GM12878 (cell line): ENCODE data around the gene IL36A.

Experiments
- BACH1 ChIP-seq: fragments of 450-650 bp; IDR thresholded peaks from 2 replicates; pipeline ENCODE4 v1.6.1; 2017; ENCODE audit warnings: mild to moderate bottlenecking, borderline replicate concordance
- CBFB ChIP-seq: IDR thresholded peaks from 2 replicates; pipeline ENCODE4 v1.6.1; 2016; ENCODE audit warnings: antibody characterized with exemption, low read depth
- CHD1 ChIP-seq: IDR thresholded peaks from 2 replicates; pipeline ENCODE4 v1.6.1; 2012; ENCODE audit warnings: low read depth, low read length, improper control_type of control experiment
- CREB1 ChIP-seq: IDR thresholded peaks from 2 replicates; pipeline ENCODE4 v1.6.1; 2012; ENCODE audit warnings: low read depth, mild to moderate bottlenecking, inconsistent platforms
- CTCF ChIP-seq, 3 experiments: IDR thresholded peaks in 2 of 3; conservative IDR thresholded peaks in 1 of 3; 2 replicates each; pipeline ENCODE4 v1.5.1; 2011; ENCODE audit warnings: low read depth in 3 of 3, low read length in 3 of 3, mild to moderate bottlenecking in 3 of 3, control low read depth in 2 of 3, moderate library complexity in 2 of 3, inconsistent platforms in 1 of 3, mixed read lengths in 1 of 3; ENCODE audit not compliant: control insufficient read depth in 2 of 3, insufficient read depth in 1 of 3; ENCODE audit errors: extremely low read depth in 1 of 3
- CUX1 ChIP-seq: IDR thresholded peaks from 2 replicates; pipeline ENCODE4 v1.6.1; 2012; ENCODE audit warnings: improper control_type of control experiment, low read depth, low read length; ENCODE audit not compliant: insufficient replicate concordance
- ELK1 ChIP-seq: IDR thresholded peaks from 2 replicates; pipeline ENCODE4 v1.6.1; 2012; ENCODE audit warnings: low read depth, low read length, improper control_type of control experiment
- EP300 ChIP-seq, 2 experiments: fragments of 150-350 bp in 1 of 2; IDR thresholded peaks; 2 replicates each; pipeline ENCODE4 v1.6.1; 2011 to 2012; ENCODE audit warnings: low read depth in 2 of 2, low read length in 2 of 2, borderline replicate concordance in 1 of 2, improper control_type of control experiment in 1 of 2, inconsistent platforms in 1 of 2; ENCODE audit not compliant: control insufficient read depth in 1 of 2
- EZH2 ChIP-seq: IDR thresholded peaks from 2 replicates; pipeline ENCODE4 v1.6.1; 2012; ENCODE audit warnings: low read depth, mild to moderate bottlenecking, control low read depth, inconsistent platforms, low read length, borderline replicate concordance; ENCODE audit not compliant: control insufficient read depth
- PBX3 ChIP-seq: IDR thresholded peaks from 2 replicates; pipeline ENCODE4 v1.6.1; 2011; ENCODE audit warnings: mild to moderate bottlenecking, low read depth, low read length, moderate library complexity; ENCODE audit not compliant: insufficient replicate concordance
- USF2 ChIP-seq: IDR thresholded peaks from 2 replicates; pipeline ENCODE4 v1.6.1; 2011; ENCODE audit warnings: low read depth, low read length, improper control_type of control experiment, borderline replicate concordance
- YY1 ChIP-seq: IDR thresholded peaks from 2 replicates; pipeline ENCODE4 v1.6.1; 2011; ENCODE audit warnings: low read depth, mild to moderate bottlenecking, low read length
- ZNF274 ChIP-seq: IDR thresholded peaks from one replicate; pipeline ENCODE4 v1.8.0; 2011; ENCODE audit not compliant: insufficient read length, insufficient read depth

GRCh38 chr2:113038291-113038690, 33.0 kb downstream of the IL36A start:
- TF ChIP-seq EZH2 (no peak), CUX1 (no peak), BACH1 (no peak), CTCF (IDR thresholded peaks at IDR 0.05 in 2 of 3, conservative IDR thresholded peaks at IDR 0.05 in 1 of 3; ENCODE audit: control insufficient read depth in 2 of 3, extremely low read depth in 1 of 3, insufficient read depth in 1 of 3, low read depth in 3 of 3, low read length in 3 of 3) (no peak), USF2 (no peak), ELK1 (no peak), CREB1 (no peak), CBFB (no peak), ZNF274 (no peak), CHD1 (no peak), PBX3 (no peak), EP300 (IDR thresholded peaks at IDR 0.05; ENCODE audit: borderline replicate concordance in 1 of 2, control insufficient read depth in 1 of 2, low read depth in 2 of 2, low read length in 2 of 2) (no peak), YY1 (no peak)
